Thyroid gland (tissue), 4 donors: ENCODE measurements around the gene RAP1GAP.

ENCODE experiments used
- CTCF ChIP-seq, 6 experiments: fragments of 200-600 bp in 3 of 6; fragments of 450-650 bp in 3 of 6; sonication (generic) in 3 of 6; IDR thresholded peaks; one replicate each; pipeline ENCODE4 v1.5.1; 2016 to 2019; ENCODE audit warnings: antibody characterized with exemption in 6 of 6, mild to moderate bottlenecking in 2 of 6, inconsistent platforms in 1 of 6, moderate library complexity in 1 of 6
- POLR2A ChIP-seq, 2 donors: fragments of 450-650 bp; IDR thresholded peaks; one replicate each; pipeline ENCODE4 v1.6.1; 2017; ENCODE audit warnings: antibody characterized with exemption in 2 of 2, mild to moderate bottlenecking in 2 of 2, moderate library complexity in 1 of 2

GRCh38 chr1:21598904-21599303, 70.3 kb downstream of the RAP1GAP start:
- no peak for TF ChIP-seq CTCF (IDR thresholded peaks at IDR 0.05)
- TF ChIP-seq POLR2A (IDR thresholded peaks at IDR 0.05) = no peak
